Endothelial cell of coronary artery (primary cell): ENCODE results near the gene ZNF335. TPM values are rescaled to one million over a fixed set of nuclear protein-coding genes. Genes with fewer than 3 reads are reported as not detected.

ENCODE experiments used
- total RNA-seq: library from RNA; depleted of rRNA; stranded (reverse); fragments of >200 nt; gene quantifications from 2 replicates; pipeline ENCODE4 v1.2.3, GENCODE V29; 2014

Gene ZNF335, protein sequence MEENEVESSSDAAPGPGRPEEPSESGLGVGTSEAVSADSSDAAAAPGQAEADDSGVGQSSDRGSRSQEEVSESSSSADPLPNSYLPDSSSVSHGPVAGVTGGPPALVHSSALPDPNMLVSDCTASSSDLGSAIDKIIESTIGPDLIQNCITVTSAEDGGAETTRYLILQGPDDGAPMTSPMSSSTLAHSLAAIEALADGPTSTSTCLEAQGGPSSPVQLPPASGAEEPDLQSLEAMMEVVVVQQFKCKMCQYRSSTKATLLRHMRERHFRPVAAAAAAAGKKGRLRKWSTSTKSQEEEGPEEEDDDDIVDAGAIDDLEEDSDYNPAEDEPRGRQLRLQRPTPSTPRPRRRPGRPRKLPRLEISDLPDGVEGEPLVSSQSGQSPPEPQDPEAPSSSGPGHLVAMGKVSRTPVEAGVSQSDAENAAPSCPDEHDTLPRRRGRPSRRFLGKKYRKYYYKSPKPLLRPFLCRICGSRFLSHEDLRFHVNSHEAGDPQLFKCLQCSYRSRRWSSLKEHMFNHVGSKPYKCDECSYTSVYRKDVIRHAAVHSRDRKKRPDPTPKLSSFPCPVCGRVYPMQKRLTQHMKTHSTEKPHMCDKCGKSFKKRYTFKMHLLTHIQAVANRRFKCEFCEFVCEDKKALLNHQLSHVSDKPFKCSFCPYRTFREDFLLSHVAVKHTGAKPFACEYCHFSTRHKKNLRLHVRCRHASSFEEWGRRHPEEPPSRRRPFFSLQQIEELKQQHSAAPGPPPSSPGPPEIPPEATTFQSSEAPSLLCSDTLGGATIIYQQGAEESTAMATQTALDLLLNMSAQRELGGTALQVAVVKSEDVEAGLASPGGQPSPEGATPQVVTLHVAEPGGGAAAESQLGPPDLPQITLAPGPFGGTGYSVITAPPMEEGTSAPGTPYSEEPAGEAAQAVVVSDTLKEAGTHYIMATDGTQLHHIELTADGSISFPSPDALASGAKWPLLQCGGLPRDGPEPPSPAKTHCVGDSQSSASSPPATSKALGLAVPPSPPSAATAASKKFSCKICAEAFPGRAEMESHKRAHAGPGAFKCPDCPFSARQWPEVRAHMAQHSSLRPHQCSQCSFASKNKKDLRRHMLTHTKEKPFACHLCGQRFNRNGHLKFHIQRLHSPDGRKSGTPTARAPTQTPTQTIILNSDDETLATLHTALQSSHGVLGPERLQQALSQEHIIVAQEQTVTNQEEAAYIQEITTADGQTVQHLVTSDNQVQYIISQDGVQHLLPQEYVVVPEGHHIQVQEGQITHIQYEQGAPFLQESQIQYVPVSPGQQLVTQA (N-terminal part only)
- total RNA-seq = 9.0 and 11.6 TPM in 2 replicates

DNA sequence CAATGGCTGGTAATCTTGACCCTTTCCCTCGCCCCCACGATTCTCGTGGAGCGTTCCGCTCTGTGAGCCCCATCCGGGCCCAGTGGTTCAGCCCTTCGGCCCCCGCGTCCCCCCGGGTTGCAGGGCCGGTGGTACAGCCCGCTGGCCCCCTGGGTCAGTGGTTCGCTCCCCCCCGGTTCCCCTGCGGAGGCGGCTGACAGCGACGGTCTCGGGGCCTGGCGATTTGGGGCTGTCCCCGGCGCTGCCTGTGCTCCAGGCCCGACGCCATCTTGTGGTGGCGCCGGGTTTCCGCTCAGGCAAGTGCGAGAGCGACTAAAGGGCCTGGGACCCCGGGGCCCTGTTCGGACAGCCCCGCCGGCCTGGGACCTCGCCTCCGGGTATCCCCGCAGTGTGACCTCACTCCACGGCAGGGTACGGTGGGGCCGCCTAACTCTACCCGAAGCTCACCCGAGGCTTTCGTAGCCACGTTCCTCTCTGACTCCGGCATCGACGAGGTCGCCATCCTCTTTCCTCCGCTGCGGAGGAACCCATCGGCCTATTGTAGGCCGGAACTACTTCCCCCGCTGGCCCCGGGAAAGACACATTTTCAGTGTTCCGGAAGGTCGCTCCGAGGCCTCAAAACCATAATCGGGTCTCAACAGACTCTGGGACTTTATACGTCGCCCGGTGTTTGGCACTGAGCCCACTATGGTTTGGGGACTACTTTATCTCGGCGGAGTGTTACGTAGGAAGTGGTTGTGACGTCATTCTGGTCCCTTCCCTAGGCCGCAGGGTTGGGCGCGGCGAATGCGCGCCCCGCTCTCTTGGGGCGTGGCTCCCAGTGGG lies at the start of gene ZNF335:
TSS of gene ZNF335 (minus strand) at position 529 of the 825 bp plus-strand sequence. CDS start 793 bp downstream, outside the sequence.

DNA sequence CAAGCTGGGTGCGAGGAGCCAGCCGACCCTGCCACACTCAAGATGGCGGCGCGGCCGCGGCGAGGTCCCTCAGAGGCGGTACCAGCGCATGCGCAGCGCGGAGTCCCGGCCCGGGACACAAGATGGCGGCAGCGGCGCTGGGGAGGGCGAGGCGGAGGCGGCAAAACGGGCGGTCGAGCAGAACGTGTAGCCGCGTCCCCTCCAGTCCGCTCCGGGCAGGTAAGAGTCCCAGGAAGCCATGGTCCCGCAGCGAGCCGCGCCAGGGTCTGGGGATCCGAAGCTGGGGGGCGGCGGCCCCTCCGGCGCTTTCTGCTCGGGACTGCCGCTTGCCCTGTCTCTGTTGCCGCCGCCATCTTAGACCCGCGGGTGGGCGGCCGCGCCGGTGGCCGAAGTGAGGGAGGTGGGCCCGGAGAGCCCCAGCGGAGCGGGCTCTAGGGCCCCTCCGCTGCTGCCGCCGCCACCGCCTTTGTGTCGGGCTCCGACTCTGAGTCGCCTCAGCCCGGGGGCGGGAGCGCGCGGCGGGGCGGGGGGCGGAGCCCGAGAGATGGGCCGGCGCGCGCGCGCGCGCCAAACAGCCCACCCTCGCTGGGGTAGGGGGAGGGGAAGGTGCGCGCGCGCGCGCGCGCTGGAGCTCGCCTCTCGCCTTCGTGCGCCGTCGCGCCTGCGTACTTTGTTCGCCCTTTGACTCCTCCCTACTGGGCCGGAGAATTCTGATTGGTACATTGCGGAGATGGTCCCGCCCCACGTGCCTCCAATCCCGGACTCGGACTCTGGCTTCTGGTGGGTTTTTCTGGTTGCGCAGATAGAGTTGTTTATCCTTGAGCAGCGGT lies 37.2 kb downstream of the ZNF335 start, which contains the start of gene PCIF1:
TSS of gene PCIF1 (plus strand) at position 98 of the 830 bp plus-strand sequence. CDS start 4,317 bp downstream, outside the sequence.

DNA sequence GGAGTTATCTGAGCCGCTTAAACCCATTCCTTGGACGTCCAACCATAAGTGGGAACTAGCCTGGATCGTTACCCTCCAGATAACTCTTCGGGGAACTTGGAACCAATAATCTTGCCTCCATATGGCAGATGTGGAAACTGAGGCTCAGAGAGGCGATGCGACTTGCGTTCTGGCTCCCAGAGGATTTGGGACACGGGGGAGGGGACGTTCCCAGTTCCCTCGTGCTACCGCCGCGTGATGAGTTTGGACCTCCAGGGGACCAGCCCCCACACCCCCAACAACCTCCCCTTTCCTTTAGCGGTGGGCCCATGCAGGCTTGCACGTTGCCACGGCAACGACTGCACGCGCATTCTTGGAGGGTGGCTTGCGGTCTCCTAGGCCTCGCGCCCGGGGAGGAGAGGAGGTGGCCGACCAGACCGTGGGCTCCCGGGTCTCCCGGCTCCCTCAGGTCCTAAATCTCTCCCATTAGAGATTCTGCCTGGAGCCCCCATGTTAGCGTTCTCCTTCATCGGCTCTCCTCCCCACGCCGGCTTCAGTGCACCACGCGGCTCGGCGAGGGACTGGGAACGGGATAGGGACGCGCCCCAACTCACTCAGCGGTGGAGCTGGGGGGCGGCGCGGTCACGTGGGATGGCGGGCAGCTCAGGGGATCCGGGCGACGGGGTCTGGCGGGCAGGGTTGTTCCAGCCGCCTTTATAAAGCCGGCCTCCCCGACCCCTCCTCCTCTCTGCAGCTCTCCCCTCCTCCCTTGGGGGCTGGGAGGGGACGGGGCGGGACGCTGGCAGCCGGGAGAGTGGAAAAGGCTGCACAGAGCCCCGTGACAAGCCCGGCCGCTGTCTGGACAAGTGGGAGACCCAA lies 60.3 kb downstream of the ZNF335 start, which contains the start of gene PLTP:
TSS of gene PLTP (minus strand) at position 670 of the 858 bp plus-strand sequence. CDS start 703 bp downstream, outside the sequence.

Other genes with a start within 250 kb of the ZNF335 start
- gene SPINT4, start 249.9 kb downstream of the ZNF335 start, total RNA-seq = not detected in 2 replicates
- 0.28 TPM in 1 of 2 replicates, not detected in the other for gene WFDC3, start 180.3 kb downstream of the ZNF335 start, total RNA-seq
- 13.9 and 14.8 TPM in 2 replicates for gene DNTTIP1, start 180.2 kb downstream of the ZNF335 start, total RNA-seq
- gene UBE2C, start 159.6 kb downstream of the ZNF335 start, total RNA-seq = 9.7 and 23.3 TPM in 2 replicates
- not detected in 2 replicates for gene TNNC2, start 144.9 kb downstream of the ZNF335 start, total RNA-seq
- gene SNX21, start 138.4 kb downstream of the ZNF335 start, total RNA-seq = 13.6 and 19.0 TPM in 2 replicates
- 25.8 and 34.6 TPM in 2 replicates for gene ACOT8, start 114.8 kb downstream of the ZNF335 start, total RNA-seq
- gene ZSWIM3, start 114.6 kb downstream of the ZNF335 start, total RNA-seq = 5.8 and 7.4 TPM in 2 replicates
- 3.6 TPM in 2 replicates for gene ZSWIM1, start 91.0 kb downstream of the ZNF335 start, total RNA-seq
- 0.63 and 0.75 TPM in 2 replicates for gene SPATA25, start 84.6 kb downstream of the ZNF335 start, total RNA-seq
- 2.0 and 2.2 TPM in 2 replicates for gene NEURL2, start 81.0 kb downstream of the ZNF335 start, total RNA-seq
- 34.3 and 49.5 TPM in 2 replicates for gene CTSA, start 80.9 kb downstream of the ZNF335 start, total RNA-seq
- 8.2 and 13.7 TPM in 2 replicates for gene PLTP, start 60.0 kb downstream of the ZNF335 start, total RNA-seq
- gene PCIF1, start 37.5 kb downstream of the ZNF335 start, total RNA-seq = 6.5 and 6.9 TPM in 2 replicates
- 0.09 TPM in 1 of 2 replicates, not detected in the other for gene MMP9, start 36.7 kb upstream of the ZNF335 start, total RNA-seq
- 0.19 and 0.63 TPM in 2 replicates for gene SLC12A5, start 57.0 kb upstream of the ZNF335 start, total RNA-seq
- 11.6 and 12.1 TPM in 2 replicates for gene NCOA5, start 117.8 kb upstream of the ZNF335 start, total RNA-seq
- gene CD40, start 146.1 kb upstream of the ZNF335 start, total RNA-seq = 8.0 and 9.5 TPM in 2 replicates